Spleen (tissue), 7 donors: Measurements from ENCODE around the gene SAT2.

ENCODE experiments used
- POLR2A ChIP-seq, 3 donors: fragments of 450-650 bp; IDR thresholded peaks; one replicate each; pipeline ENCODE4 v1.5.1; 2017; ENCODE audit warnings: antibody characterized with exemption in 3 of 3, mild to moderate bottlenecking in 1 of 3
- TF ChIP-seq, protein P1 (sequence below), 11 experiments: fragments of 200-600 bp in 7 of 11; fragments of 450-650 bp in 4 of 11; sonication (generic) in 4 of 11; IDR thresholded peaks in 8 of 11; conservative IDR thresholded peaks in 3 of 11; 1 replicate in 7 of 11; 2 replicates in 4 of 11; pipeline versions ENCODE4 v1.4.0 to v1.8.0; 2016 to 2021; ENCODE audit warnings: antibody characterized with exemption in 11 of 11, inconsistent platforms in 4 of 11, mild to moderate bottlenecking in 1 of 11
- donor health status: DM: no; HTN: no; CAD: no; lungs with moderate emphysema.
- donor health status: DM: no; HTN: no; CAD: no.
- donor health status: DM: no; HTN: no; CAD: no.

DNA sequence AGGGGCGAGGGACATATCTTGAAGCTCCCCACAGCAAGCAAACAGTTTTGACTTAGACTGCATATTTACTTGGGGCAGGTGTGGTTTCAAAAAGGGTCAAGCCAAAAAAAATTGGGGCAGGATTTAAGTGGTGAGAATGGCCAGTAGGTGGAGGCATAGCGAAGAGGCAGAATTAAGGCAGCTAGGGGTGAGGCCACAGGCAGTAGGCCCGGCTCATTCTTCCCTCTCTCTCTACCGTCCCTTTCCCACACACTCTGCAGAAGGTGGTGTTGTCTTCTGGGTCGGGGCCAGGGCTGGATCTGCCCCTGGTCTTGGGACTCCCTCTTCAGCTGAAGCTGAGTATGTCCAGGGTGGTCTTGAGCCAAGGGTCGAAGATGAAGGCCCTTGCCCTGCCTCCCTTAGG is 4.9 kb upstream of the SAT2 start:
- TF ChIP-seq, protein P1, sequence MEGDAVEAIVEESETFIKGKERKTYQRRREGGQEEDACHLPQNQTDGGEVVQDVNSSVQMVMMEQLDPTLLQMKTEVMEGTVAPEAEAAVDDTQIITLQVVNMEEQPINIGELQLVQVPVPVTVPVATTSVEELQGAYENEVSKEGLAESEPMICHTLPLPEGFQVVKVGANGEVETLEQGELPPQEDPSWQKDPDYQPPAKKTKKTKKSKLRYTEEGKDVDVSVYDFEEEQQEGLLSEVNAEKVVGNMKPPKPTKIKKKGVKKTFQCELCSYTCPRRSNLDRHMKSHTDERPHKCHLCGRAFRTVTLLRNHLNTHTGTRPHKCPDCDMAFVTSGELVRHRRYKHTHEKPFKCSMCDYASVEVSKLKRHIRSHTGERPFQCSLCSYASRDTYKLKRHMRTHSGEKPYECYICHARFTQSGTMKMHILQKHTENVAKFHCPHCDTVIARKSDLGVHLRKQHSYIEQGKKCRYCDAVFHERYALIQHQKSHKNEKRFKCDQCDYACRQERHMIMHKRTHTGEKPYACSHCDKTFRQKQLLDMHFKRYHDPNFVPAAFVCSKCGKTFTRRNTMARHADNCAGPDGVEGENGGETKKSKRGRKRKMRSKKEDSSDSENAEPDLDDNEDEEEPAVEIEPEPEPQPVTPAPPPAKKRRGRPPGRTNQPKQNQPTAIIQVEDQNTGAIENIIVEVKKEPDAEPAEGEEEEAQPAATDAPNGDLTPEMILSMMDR (IDR thresholded peaks at IDR 0.05 in 8 of 11, conservative IDR thresholded peaks at IDR 0.05 in 3 of 11), result peak in 9 of 11 experiments; percentile 8 to 58 (median 43)
- no peak for TF ChIP-seq POLR2A (IDR thresholded peaks at IDR 0.05)
